Lung (tissue), 12 donors: ENCODE results near the gene CD2. TPM values are rescaled to one million over a fixed set of nuclear protein-coding genes. Genes with fewer than 3 reads are reported as not detected.

ENCODE experiments used
- ATAC-seq: fragments of 200-7000 bp; cut with Tn5 transposase; one replicate; pipeline ENCODE4 v1.9.1; 2020; ENCODE audit warnings: moderate number of reproducible peaks; ENCODE audit not compliant: insufficient read depth, low FRiP score
- DNase-seq, 3 donors: peaks; one replicate each; pipeline ENCODE4 v3.0.0-alpha.2; 2013 to 2017
- H3K27ac ChIP-seq, 2 donors: one replicate each; pipeline ENCODE4 v1.5.1; 2013; ENCODE audit warnings: mild to moderate bottlenecking in 2 of 2, moderate library complexity in 2 of 2, control low read depth in 1 of 2, inconsistent platforms in 1 of 2, low read depth in 1 of 2, low read length in 1 of 2
- H3K27me3 ChIP-seq, 3 donors: one replicate each; pipeline ENCODE4 v1.5.1; 2013; ENCODE audit warnings: low read length in 2 of 3; ENCODE audit not compliant: control insufficient read depth in 3 of 3, insufficient read depth in 3 of 3
- H3K36me3 ChIP-seq, 4 donors: one replicate each; pipeline ENCODE4 v1.5.1; 2013; ENCODE audit warnings: low read length in 4 of 4, mild to moderate bottlenecking in 1 of 4, moderate library complexity in 1 of 4; ENCODE audit not compliant: control insufficient read depth in 4 of 4, insufficient read depth in 4 of 4
- H3K4me1 ChIP-seq, 5 donors: one replicate each; pipeline ENCODE4 v1.5.1; 2013; ENCODE audit warnings: low read length in 5 of 5, mild to moderate bottlenecking in 2 of 5, moderate library complexity in 1 of 5; ENCODE audit not compliant: control insufficient read depth in 5 of 5, insufficient read depth in 5 of 5
- H3K4me3 ChIP-seq: one replicate; pipeline ENCODE4 v1.5.1; 2013; ENCODE audit warnings: mild to moderate bottlenecking, control low read depth, moderate library complexity
- H3K9ac ChIP-seq, 2 donors: one replicate each; pipeline ENCODE4 v1.5.1; 2013; ENCODE audit warnings: low read length in 2 of 2, control low read depth in 1 of 2; ENCODE audit not compliant: insufficient read depth in 1 of 2
- H3K9me3 ChIP-seq, 4 donors: one replicate each; pipeline ENCODE4 v1.5.1; 2013; ENCODE audit warnings: low read length in 3 of 4, mild to moderate bottlenecking in 1 of 4, moderate library complexity in 1 of 4; ENCODE audit not compliant: control insufficient read depth in 4 of 4, insufficient read depth in 3 of 4
- CTCF ChIP-seq: IDR thresholded peaks from 2 replicates; pipeline ENCODE4 v1.5.1; 2012; ENCODE audit warnings: mild to moderate bottlenecking; ENCODE audit errors: control extremely low read depth, extremely low read depth
- WGBS, 2 donors: extraction: QIAGEN DNeasy Blood & Tissue Kit; methylation state at CpG; one replicate each; pipeline ENCODE4 v1.1.7; 2013; 5-methylcytosine and 5-hydroxymethylcytosine counted together
- polyA plus RNA-seq, 2 donors: library from polyadenylated mRNA; stranded (reverse); fragments of 200-250 nt; gene quantifications; one replicate each; pipeline ENCODE4 v1.2.1, GENCODE V29; 2013
- total RNA-seq, 2 donors: library from RNA; depleted of rRNA in 1 of 2; stranded (reverse); fragments of >200 nt in 1 of 2; gene quantifications; one replicate each; pipeline ENCODE4 v1.2.1, GENCODE V29; 2014 to 2021
- donor health status: control.
- donor health status: control.
- donor health status: Bipolar disorder and iron deficiency.
- donor health status: healthy.
- donor health status: DM: yes; HTN: yes; CAD: no.

CD2 gene
- total and polyA plus RNA-seq, 4 donors, result 2.4 to 5.2 (median 4.9) TPM

GRCh38 chr1:116725798-116726197 is 28.4 kb upstream of the CD2 start:
- 50 to 93% methylated on average over 3 of the region's 3 CpGs for WGBS, 2 donors
- Histone ChIP-seq H3K9ac (no peak overlapping the region), H3K4me1 (no peaks in the 10 kb centered on the region), H3K4me3 (no peak overlapping the region), H3K36me3 (no peaks in the 10 kb centered on the region), H3K27me3 (no peaks in the 10 kb centered on the region), H3K9me3 (no peaks in the 10 kb centered on the region), H3K27ac (no peak overlapping the region)
- no peak for TF ChIP-seq CTCF
- DNase-seq (no peak), ATAC-seq (no peak)

GRCh38 chr1:116726872-116727820 is 27.1 kb upstream of the CD2 start:
- Histone ChIP-seq H3K4me3 (no peak overlapping the region), H3K27ac (no peak overlapping the region), H3K9ac (no peak overlapping the region), H3K9me3 (no peaks in the 10 kb centered on the region), H3K36me3 (no peaks in the 10 kb centered on the region), H3K4me1 (no peaks in the 10 kb centered on the region), H3K27me3 (no peaks in the 10 kb centered on the region)
- no peak for TF ChIP-seq CTCF
- DNase-seq, result peak in 1 of 3 donors; percentile 32
- no peak for ATAC-seq
- WGBS, 2 donors, result 65 to 72% methylated on average over 5 of the region's 5 CpGs

- Histone ChIP-seq H3K36me3 (no peaks in the 10 kb centered on the region), H3K27ac (no peak overlapping the region), H3K9me3 (no peaks in the 10 kb centered on the region), H3K4me1 (no peaks in the 10 kb centered on the region), H3K9ac (no peak overlapping the region), H3K27me3 (no peaks in the 10 kb centered on the region), H3K4me3 (no peak overlapping the region)
- DNase-seq (no peak), ATAC-seq (no peak)
- TF ChIP-seq CTCF, result no peak
Observed at GRCh38 chr1:116731439-116731838, 22.8 kb upstream of the CD2 start.
